H9 (cell line): ENCODE results near the gene PRKAG2. TPM values are rescaled to one million over a fixed set of nuclear protein-coding genes. Genes with fewer than 3 reads are reported as not detected.

ENCODE experiments used
- DNase-seq: peaks from one replicate; pipeline ENCODE4 v3.0.0-alpha.2; 2017
- H2AFZ ChIP-seq: one replicate; pipeline ENCODE4 v1.6.1; 2013; ENCODE audit warnings: mild to moderate bottlenecking, low read length, control low read depth, moderate library complexity
- H2AK5ac ChIP-seq: 2 replicates; pipeline ENCODE4 v1.6.1; 2013; ENCODE audit warnings: low read length, control low read depth, mixed read lengths; ENCODE audit not compliant: insufficient read length
- H2BK120ac ChIP-seq: one replicate; pipeline ENCODE4 v1.6.1; 2013; ENCODE audit warnings: low read depth, mild to moderate bottlenecking, low read length, control low read depth, inconsistent platforms; ENCODE audit not compliant: poor library complexity, severe bottlenecking
- H2BK12ac ChIP-seq: 2 replicates; pipeline ENCODE4 v1.6.1; 2013; ENCODE audit warnings: low read length, control low read depth, mixed read lengths, low read depth; ENCODE audit not compliant: insufficient read length
- H2BK15ac ChIP-seq: 2 replicates; pipeline ENCODE4 v1.6.1; 2013; ENCODE audit warnings: low read depth, low read length, control low read depth
- H2BK20ac ChIP-seq: one replicate; pipeline ENCODE4 v1.6.1; 2013; ENCODE audit warnings: low read depth, mild to moderate bottlenecking, low read length, control low read depth, inconsistent platforms; ENCODE audit not compliant: poor library complexity, severe bottlenecking
- H2BK5ac ChIP-seq: 2 replicates; pipeline ENCODE4 v1.6.1; 2013; ENCODE audit warnings: low read length, control low read depth, mixed read lengths; ENCODE audit not compliant: insufficient read length
- H3K14ac ChIP-seq: 2 replicates; pipeline ENCODE4 v1.6.1; 2013; ENCODE audit warnings: low read length, control low read depth; ENCODE audit not compliant: insufficient read depth
- H3K18ac ChIP-seq: 2 replicates; pipeline ENCODE4 v1.6.1; 2013; ENCODE audit warnings: low read depth, mild to moderate bottlenecking, mixed read lengths, low read length, control low read depth; ENCODE audit not compliant: insufficient read length
- H3K23ac ChIP-seq: 2 replicates; pipeline ENCODE4 v1.6.1; 2013; ENCODE audit warnings: low read length, control low read depth, mixed read lengths, low read depth; ENCODE audit not compliant: insufficient read length
- H3K23me2 ChIP-seq: 2 replicates; pipeline ENCODE4 v1.6.1; 2013; ENCODE audit warnings: low read depth, mild to moderate bottlenecking, mixed read lengths, low read length, control low read depth; ENCODE audit not compliant: insufficient read length, poor library complexity, severe bottlenecking
- H3K27ac ChIP-seq: 2 replicates; pipeline ENCODE4 v1.5.1; 2013; ENCODE audit warnings: low read length, control low read depth, mixed read lengths, low read depth; ENCODE audit not compliant: insufficient read length
- H3K27me3 ChIP-seq: 2 replicates; pipeline ENCODE4 v1.6.1; 2013; ENCODE audit warnings: low read length, control low read depth, inconsistent platforms; ENCODE audit not compliant: insufficient read depth
- H3K4ac ChIP-seq: 2 replicates; pipeline ENCODE4 v1.6.1; 2013; ENCODE audit warnings: low read depth, mild to moderate bottlenecking, control low read depth, inconsistent platforms, low read length, moderate library complexity
- H3K4me1 ChIP-seq: 2 replicates; pipeline ENCODE4 v1.6.1; 2013; ENCODE audit warnings: low read length, control low read depth, inconsistent platforms; ENCODE audit not compliant: insufficient read depth
- H3K4me2 ChIP-seq: 2 replicates; pipeline ENCODE4 v1.6.1; 2013; ENCODE audit warnings: low read length, control low read depth, mixed read lengths; ENCODE audit not compliant: insufficient read length, insufficient read depth
- H3K56ac ChIP-seq: 2 replicates; pipeline ENCODE4 v1.6.1; 2013; ENCODE audit warnings: low read depth, mild to moderate bottlenecking, mixed read lengths, low read length, control low read depth; ENCODE audit not compliant: insufficient read length
- H3K79me1 ChIP-seq: 2 replicates; pipeline ENCODE4 v1.6.1; 2013; ENCODE audit warnings: low read depth, mild to moderate bottlenecking, moderate library complexity, low read length, control low read depth, inconsistent platforms; ENCODE audit not compliant: insufficient read depth, poor library complexity, severe bottlenecking
- H3K79me2 ChIP-seq: 2 replicates; pipeline ENCODE4 v1.6.1; 2013; ENCODE audit warnings: low read length, control low read depth, inconsistent platforms; ENCODE audit not compliant: insufficient read depth
- H3K9ac ChIP-seq: 2 replicates; pipeline ENCODE4 v1.6.1; 2013; ENCODE audit warnings: low read length, control low read depth, mixed read lengths; ENCODE audit not compliant: insufficient read length; ENCODE audit errors: extremely low read depth
- H3K9me3 ChIP-seq: one replicate; pipeline ENCODE4 v1.6.1; 2013; ENCODE audit warnings: low read depth, low read length, inconsistent platforms; ENCODE audit not compliant: control insufficient read depth
- H3T11ph ChIP-seq: one replicate; pipeline ENCODE4 v1.6.1; 2013; ENCODE audit warnings: mild to moderate bottlenecking, low read length, control low read depth, inconsistent platforms
- H4K20me1 ChIP-seq: one replicate; pipeline ENCODE4 v1.6.1; 2013; ENCODE audit not compliant: control insufficient read depth, insufficient read length, insufficient read depth
- H4K5ac ChIP-seq: 2 replicates; pipeline ENCODE4 v1.6.1; 2013; ENCODE audit warnings: low read depth, mild to moderate bottlenecking, mixed read lengths, low read length, control low read depth; ENCODE audit not compliant: insufficient read length
- H4K8ac ChIP-seq: replicated peaks from 2 replicates; pipeline ENCODE4 v1.6.1; 2013; ENCODE audit warnings: low read length, control low read depth, mixed read lengths, low read depth; ENCODE audit not compliant: insufficient read length
- H4K91ac ChIP-seq: 2 replicates; pipeline ENCODE4 v1.6.1; 2013; ENCODE audit warnings: low read depth, mild to moderate bottlenecking, moderate library complexity, mixed read lengths, low read length, control low read depth; ENCODE audit not compliant: insufficient read length
- H3K27ac Mint-ChIP-seq, 3 experiments: 2 replicates in 2 of 3; 3 replicates in 1 of 3; pipeline ENCODE4 v1.8.0; 2020 to 2021; ENCODE audit warnings: mixed read lengths in 3 of 3, mild to moderate bottlenecking in 1 of 3, moderate library complexity in 1 of 3
- H3K27me3 Mint-ChIP-seq: 2 replicates; pipeline ENCODE4 v1.8.0; 2021; ENCODE audit warnings: low read depth, mild to moderate bottlenecking, moderate library complexity, mixed read lengths
- H3K36me3 Mint-ChIP-seq, 3 experiments: 2 replicates in 2 of 3; 3 replicates in 1 of 3; pipeline ENCODE4 v1.8.0; 2020 to 2021; ENCODE audit warnings: low read depth in 3 of 3, mixed read lengths in 3 of 3; ENCODE audit not compliant: insufficient read depth in 1 of 3
- H3K4me1 Mint-ChIP-seq, 2 experiments: 2 replicates each; pipeline ENCODE4 v1.8.0; 2020; ENCODE audit warnings: mixed read lengths in 2 of 2
- H3K4me3 Mint-ChIP-seq, 2 experiments: 2 replicates in 1 of 2; 3 replicates in 1 of 2; pipeline ENCODE4 v1.8.0; 2020 to 2021; ENCODE audit warnings: mild to moderate bottlenecking in 2 of 2, mixed read lengths in 2 of 2, moderate library complexity in 1 of 2
- H3K9me3 Mint-ChIP-seq, 2 experiments: 2 replicates in 1 of 2; 3 replicates in 1 of 2; pipeline ENCODE4 v1.8.0; 2020; ENCODE audit warnings: mild to moderate bottlenecking in 2 of 2, mixed read lengths in 2 of 2, moderate library complexity in 1 of 2
- WGBS: extraction: QIAGEN DNeasy Blood & Tissue Kit; methylation state at CpG from one replicate; pipeline ENCODE4 v1.1.7; 2013; ENCODE audit warnings: missing lambda C conversion rate, low lambda C conversion rate, mixed read lengths; ENCODE audit not compliant: insufficient read length; ENCODE audit errors: extremely low coverage; 5-methylcytosine and 5-hydroxymethylcytosine counted together
- total RNA-seq: library from RNA; stranded (reverse); gene quantifications from 2 replicates; pipeline ENCODE4 v1.2.1, GENCODE V29; 2021
- TF ChIP-seq, protein P1 (sequence below): fragments of 200-600 bp; sonication (generic); conservative IDR thresholded peaks from 3 replicates; pipeline ENCODE4 v1.8.0; 2021; ENCODE audit warnings: antibody characterized with exemption, mild to moderate bottlenecking

PRKAG2 gene
- total RNA-seq, 1 experiment from 2014 or later: 11.8 TPM

DNA sequence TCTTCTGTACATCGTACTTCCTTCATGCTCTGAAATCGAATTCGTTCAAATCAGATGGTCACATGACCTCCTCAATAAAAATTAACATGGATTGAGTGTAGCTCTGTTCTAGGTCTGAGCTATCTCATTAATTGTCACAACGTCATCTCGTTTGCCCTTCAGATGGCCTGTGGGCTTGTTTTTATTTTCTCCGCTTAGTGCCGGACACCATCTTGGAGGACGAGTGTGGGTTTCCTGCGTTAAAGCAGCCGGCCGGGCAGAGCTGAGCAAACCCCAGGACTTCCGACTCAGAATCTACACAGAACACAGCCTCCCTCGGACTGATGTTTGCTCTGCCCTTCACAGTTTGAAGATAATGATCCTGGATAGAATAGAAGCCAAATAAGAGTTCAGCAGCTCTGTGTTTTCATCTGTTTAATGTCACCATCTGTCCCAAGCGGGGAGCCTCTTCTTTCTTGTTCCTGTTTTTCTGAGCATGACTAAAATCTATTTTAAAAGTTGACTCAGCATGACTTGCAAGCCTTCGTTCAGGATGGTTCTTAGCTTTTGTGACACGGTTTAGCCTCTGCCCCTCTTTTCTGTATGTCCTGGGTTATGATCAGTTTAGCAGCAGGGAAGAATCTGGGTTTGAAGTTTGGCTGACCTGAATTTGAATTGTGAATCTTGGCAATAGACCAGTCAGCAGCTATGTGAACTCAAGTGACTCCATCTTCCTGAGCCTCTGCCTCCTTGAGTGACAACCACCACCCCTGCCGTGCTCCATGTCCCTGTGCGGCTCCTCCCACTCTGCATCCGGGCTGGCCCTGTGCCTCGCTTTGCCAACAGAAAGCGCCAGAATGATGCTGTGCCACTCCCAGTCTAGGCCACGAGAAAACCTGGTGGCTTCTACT lies 48.8 kb upstream of the PRKAG2 start:
- TF ChIP-seq, protein P1, sequence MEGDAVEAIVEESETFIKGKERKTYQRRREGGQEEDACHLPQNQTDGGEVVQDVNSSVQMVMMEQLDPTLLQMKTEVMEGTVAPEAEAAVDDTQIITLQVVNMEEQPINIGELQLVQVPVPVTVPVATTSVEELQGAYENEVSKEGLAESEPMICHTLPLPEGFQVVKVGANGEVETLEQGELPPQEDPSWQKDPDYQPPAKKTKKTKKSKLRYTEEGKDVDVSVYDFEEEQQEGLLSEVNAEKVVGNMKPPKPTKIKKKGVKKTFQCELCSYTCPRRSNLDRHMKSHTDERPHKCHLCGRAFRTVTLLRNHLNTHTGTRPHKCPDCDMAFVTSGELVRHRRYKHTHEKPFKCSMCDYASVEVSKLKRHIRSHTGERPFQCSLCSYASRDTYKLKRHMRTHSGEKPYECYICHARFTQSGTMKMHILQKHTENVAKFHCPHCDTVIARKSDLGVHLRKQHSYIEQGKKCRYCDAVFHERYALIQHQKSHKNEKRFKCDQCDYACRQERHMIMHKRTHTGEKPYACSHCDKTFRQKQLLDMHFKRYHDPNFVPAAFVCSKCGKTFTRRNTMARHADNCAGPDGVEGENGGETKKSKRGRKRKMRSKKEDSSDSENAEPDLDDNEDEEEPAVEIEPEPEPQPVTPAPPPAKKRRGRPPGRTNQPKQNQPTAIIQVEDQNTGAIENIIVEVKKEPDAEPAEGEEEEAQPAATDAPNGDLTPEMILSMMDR: no peak
- Mint-ChIP-seq H3K36me3 (no peaks in the 10 kb centered on the region), H3K27me3 (peaks cover 12% of the 10 kb centered on the region), H3K27ac (no peak overlapping the region), H3K4me1 (0 out of 4 replicates have a peak, but pooled peaks cover 0 to 2% of the 10 kb centered on the region in 2 experiments), H3K9me3 (no peaks in the 10 kb centered on the region), H3K4me3 (no peak overlapping the region)
- Histone ChIP-seq H3K9ac (no peak overlapping the region), H2BK20ac (no peak overlapping the region), H3K79me2 (no peaks in the 10 kb centered on the region), H3K9me3 (no peaks in the 10 kb centered on the region), H4K91ac (no peak overlapping the region), H4K8ac (no peak overlapping the region), H4K5ac (no peak overlapping the region), H3K4me1 (no peaks in the 10 kb centered on the region), H3K56ac (no peak overlapping the region), H3K23me2 (no peaks in the 10 kb centered on the region), H2AK5ac (no peak overlapping the region), H3K27ac (no peak overlapping the region), H2BK120ac (no peak overlapping the region), H3K4me2 (no peak overlapping the region), H2BK5ac (no peak overlapping the region), H3K79me1 (no peaks in the 10 kb centered on the region), H3T11ph (no peak overlapping the region), H3K18ac (no peak overlapping the region), H2BK12ac (no peak overlapping the region), H2AFZ (no peak overlapping the region), H2BK15ac (no peak overlapping the region), H3K14ac (no peak overlapping the region), H3K27me3 (no peaks in the 10 kb centered on the region), H3K4ac (no peak overlapping the region), H4K20me1 (no peaks in the 10 kb centered on the region), H3K23ac (no peak overlapping the region)
- DNase-seq: no peak
- no CpG with 5 or more reads among the region's 22 CpGs for WGBS
